WERI-Rb-1 (cell line): ENCODE data around the gene EGR2.

Source experiments
- DNase-seq: peaks from one replicate; pipeline ENCODE4 v3.0.0-alpha.2; 2020
- H3K27ac ChIP-seq: fragments of 250-450 bp; sonication (Bioruptor Pico); 2 replicates; pipeline ENCODE4 v1.5.1; 2020; ENCODE audit warnings: mild to moderate bottlenecking, moderate library complexity
- H3K27me3 ChIP-seq: fragments of 250-450 bp; sonication (Bioruptor Pico); 2 replicates; pipeline ENCODE4 v1.5.1; 2021; ENCODE audit warnings: mild to moderate bottlenecking, low read depth, moderate library complexity; ENCODE audit not compliant: insufficient read depth, severe bottlenecking
- H3K36me3 ChIP-seq: fragments of 250-450 bp; sonication (Bioruptor Pico); 2 replicates; pipeline ENCODE4 v1.5.1; 2020; ENCODE audit warnings: mild to moderate bottlenecking, moderate library complexity
- H3K4me3 ChIP-seq: 2 replicates; pipeline ENCODE4 v1.5.1; 2011; ENCODE audit warnings: low read depth, mild to moderate bottlenecking, control low read depth, low read length
- H3K9me3 ChIP-seq: fragments of 250-450 bp; sonication (Bioruptor Pico); 2 replicates; pipeline ENCODE4 v1.5.1; 2021; ENCODE audit warnings: mild to moderate bottlenecking, moderate library complexity; ENCODE audit not compliant: severe bottlenecking
- TF ChIP-seq, protein P1 (sequence below): IDR thresholded peaks from 2 replicates; pipeline ENCODE4 v1.5.1; 2011; ENCODE audit warnings: low read depth, mild to moderate bottlenecking, control low read depth, inconsistent platforms, low read length

The EGR2 gene

DNA sequence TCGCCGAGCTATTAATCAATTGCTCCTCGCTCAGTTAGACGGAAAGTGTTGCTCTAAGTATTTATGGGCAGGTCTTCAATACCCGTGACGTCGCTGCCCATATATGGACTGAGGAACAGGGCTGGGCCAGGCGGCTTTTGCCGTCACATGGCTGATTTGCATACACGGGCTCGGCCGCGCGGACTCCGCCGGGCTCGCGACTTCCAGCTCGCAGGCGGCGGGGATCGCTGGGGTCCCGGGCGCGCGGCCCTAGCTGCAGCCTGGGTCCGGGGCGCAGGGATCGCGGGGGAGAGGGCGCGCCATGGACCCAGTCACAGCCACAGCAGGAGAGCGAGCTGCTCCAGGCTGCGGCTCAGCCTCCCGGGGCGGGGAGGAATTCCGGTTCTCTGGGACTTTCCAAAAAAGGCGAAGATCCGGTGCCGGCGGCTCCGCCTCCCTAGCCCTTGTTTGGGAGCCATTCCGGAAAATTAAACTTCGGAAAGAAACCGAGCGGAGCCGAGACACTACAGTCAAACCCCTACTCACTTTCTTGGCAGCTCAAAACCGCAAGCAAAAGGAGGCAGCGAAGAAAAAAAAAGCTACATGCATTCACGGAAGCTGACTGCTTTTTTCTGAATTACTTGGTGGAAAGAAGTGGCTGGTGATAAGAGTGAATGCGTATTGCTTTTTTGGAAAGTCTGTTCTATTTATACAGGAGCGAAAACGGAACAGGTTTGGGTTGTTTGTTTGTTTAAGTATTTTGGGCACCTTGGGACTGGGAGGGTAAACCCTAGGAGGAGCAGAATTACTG lies at the start of gene EGR2:
Gene EGR2 (minus strand): TSS at position 36 of the 790 bp plus-strand sequence. CDS start 337 bp downstream, outside the sequence.
- H3K36me3 ChIP-seq: no peaks in the 10 kb centered on the region
- H3K4me3 ChIP-seq: peak within 1 kb of the TSS; percentile 64
- H3K27ac ChIP-seq: peak within 1 kb of the TSS; percentile 67
- H3K27me3 ChIP-seq: peaks cover 74% of the 10 kb centered on the region
- peaks cover 2% of the 10 kb centered on the region for H3K9me3 ChIP-seq
- TF ChIP-seq, protein P1, sequence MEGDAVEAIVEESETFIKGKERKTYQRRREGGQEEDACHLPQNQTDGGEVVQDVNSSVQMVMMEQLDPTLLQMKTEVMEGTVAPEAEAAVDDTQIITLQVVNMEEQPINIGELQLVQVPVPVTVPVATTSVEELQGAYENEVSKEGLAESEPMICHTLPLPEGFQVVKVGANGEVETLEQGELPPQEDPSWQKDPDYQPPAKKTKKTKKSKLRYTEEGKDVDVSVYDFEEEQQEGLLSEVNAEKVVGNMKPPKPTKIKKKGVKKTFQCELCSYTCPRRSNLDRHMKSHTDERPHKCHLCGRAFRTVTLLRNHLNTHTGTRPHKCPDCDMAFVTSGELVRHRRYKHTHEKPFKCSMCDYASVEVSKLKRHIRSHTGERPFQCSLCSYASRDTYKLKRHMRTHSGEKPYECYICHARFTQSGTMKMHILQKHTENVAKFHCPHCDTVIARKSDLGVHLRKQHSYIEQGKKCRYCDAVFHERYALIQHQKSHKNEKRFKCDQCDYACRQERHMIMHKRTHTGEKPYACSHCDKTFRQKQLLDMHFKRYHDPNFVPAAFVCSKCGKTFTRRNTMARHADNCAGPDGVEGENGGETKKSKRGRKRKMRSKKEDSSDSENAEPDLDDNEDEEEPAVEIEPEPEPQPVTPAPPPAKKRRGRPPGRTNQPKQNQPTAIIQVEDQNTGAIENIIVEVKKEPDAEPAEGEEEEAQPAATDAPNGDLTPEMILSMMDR: no peak
- peak; percentile 89 for DNase-seq

DNA sequence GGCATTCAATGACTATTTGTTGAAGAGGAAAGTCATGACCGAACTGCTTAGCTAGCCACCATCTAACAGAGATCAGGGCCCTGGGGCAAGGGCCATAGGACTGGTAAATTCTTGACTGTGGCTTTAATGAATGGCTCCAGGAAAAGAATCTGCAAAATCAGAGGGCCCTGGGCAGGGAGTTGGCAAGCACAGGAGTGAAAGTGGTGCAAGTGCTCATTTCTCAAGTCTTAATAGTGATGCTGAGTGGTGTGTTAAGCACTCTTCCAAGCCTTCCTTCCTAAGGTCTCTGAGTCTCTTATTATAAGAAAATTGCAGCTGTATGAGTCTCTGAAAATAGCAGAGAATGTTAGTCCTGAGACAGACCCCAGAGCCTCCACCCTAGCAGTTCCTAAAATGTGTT lies 46.3 kb upstream of the EGR2 start:
- TF ChIP-seq, protein P1: no peak
- Histone ChIP-seq H3K9me3 (no peaks in the 10 kb centered on the region), H3K36me3 (no peaks in the 10 kb centered on the region), H3K27me3 (peaks cover 48% of the 10 kb centered on the region), H3K27ac (no peak overlapping the region), H3K4me3 (no peak overlapping the region)
- no peak for DNase-seq

DNA sequence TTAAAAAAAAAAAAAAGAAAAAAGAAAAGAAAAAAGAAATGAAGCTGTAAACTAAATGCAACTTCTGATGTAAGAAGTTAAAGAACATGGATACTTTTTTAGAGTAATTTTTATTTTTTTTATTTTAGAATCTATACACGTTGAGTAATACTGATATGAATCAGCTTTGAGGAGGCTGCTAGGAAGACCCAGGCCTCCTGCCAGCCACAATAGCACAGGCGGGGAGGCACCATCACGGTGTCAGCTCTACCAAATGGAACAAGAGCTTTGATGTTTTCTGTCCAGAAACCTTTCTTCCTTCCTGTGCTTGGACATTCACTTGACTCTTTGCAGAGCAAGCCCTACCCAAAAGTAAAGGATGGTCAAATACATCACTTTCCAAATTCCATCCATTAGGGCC lies 45.3 kb upstream of the EGR2 start:
- Histone ChIP-seq H3K9me3 (no peaks in the 10 kb centered on the region), H3K27ac (no peak overlapping the region), H3K27me3 (peaks cover 56% of the 10 kb centered on the region), H3K4me3 (no peak overlapping the region), H3K36me3 (no peaks in the 10 kb centered on the region)
- no peak for DNase-seq
- TF ChIP-seq, protein P1: no peak

DNA sequence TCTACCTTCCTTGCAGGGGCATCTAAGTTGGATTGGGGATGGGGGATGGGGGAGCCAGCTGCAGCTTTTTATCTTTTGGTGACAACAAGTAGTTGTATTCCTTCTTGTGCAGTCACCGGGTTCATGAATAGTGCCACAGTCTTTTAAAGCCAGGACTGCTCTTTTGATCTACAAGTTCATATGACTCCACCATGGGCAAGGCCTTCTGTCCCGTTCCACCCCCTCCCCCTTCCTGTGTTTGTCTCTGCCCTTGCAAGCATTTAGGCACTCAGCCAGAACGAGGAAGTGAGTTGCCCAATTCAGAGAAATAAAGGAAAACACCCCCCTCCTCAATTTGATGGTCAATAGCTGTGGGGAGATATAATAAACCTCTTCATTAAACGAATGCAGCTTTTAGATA lies 44.8 kb upstream of the EGR2 start:
- Histone ChIP-seq H3K36me3 (no peaks in the 10 kb centered on the region), H3K4me3 (no peak overlapping the region), H3K27me3 (peaks cover 56% of the 10 kb centered on the region), H3K27ac (no peak overlapping the region), H3K9me3 (no peaks in the 10 kb centered on the region)
- TF ChIP-seq, protein P1: no peak
- DNase-seq: no peak

DNA sequence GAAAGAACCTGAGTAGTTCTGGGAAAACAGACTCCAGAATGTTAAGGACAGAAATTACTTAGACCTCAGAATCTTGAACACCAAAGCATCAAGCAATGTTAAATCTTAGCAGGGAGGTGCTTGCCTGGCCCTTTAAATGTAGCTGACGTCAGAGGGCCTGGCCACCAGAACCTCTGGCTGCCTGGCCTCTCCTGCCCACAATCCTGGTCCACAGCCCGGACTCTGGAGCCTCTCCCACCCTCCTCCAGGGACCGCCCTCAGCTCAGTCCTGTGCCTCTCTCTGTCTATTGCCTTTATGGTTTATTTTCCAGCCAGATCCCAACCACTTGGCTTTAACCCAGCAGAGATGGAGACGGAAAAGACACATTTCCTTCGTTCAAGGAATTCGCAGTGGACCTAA lies 42.2 kb upstream of the EGR2 start:
- TF ChIP-seq, protein P1: no peak
- no peak overlapping the region for H3K4me3 ChIP-seq
- no peaks in the 10 kb centered on the region for H3K36me3 ChIP-seq
- H3K27ac ChIP-seq: no peak overlapping the region
- no peak for DNase-seq
- peaks cover 69% of the 10 kb centered on the region for H3K27me3 ChIP-seq
- H3K9me3 ChIP-seq: no peaks in the 10 kb centered on the region

GRCh38 chr10:62856021-62856420 lies 39.9 kb upstream of the EGR2 start:
- H3K27ac ChIP-seq: no peak overlapping the region
- H3K27me3 ChIP-seq: peaks cover 80% of the 10 kb centered on the region
- TF ChIP-seq, protein P1: no peak
- no peak overlapping the region for H3K4me3 ChIP-seq
- H3K9me3 ChIP-seq: no peaks in the 10 kb centered on the region
- DNase-seq: no peak
- no peaks in the 10 kb centered on the region for H3K36me3 ChIP-seq
